Measurements from ENCODE around the gene DNAH17.

- TF ChIP-seq USF2 (IDR thresholded peaks at IDR 0.05; ENCODE audit: low read length) (no peak), POLR2A (IDR thresholded peaks at IDR 0.05; ENCODE audit: control extremely low read depth in 1 of 2, low read depth in 2 of 2, low read length in 2 of 2) (no peak), PHF8 (conservative IDR thresholded peaks at IDR 0.05; ENCODE audit: low read depth, low read length) (no peak), JUND (IDR thresholded peaks at IDR 0.05; ENCODE audit: low read length) (no peak), POLR2AphosphoS5 (IDR thresholded peaks at IDR 0.05; ENCODE audit: low read depth, low read length) (no peak), BRCA1 (IDR thresholded peaks at IDR 0.05; ENCODE audit: low read depth, low read length) (no peak), CEBPB (IDR thresholded peaks at IDR 0.05; ENCODE audit: low read depth, low read length) (no peak), JUN (IDR thresholded peaks at IDR 0.05; ENCODE audit: low read depth, low read length) (no peak)
- TF ChIP-seq, protein P1, sequence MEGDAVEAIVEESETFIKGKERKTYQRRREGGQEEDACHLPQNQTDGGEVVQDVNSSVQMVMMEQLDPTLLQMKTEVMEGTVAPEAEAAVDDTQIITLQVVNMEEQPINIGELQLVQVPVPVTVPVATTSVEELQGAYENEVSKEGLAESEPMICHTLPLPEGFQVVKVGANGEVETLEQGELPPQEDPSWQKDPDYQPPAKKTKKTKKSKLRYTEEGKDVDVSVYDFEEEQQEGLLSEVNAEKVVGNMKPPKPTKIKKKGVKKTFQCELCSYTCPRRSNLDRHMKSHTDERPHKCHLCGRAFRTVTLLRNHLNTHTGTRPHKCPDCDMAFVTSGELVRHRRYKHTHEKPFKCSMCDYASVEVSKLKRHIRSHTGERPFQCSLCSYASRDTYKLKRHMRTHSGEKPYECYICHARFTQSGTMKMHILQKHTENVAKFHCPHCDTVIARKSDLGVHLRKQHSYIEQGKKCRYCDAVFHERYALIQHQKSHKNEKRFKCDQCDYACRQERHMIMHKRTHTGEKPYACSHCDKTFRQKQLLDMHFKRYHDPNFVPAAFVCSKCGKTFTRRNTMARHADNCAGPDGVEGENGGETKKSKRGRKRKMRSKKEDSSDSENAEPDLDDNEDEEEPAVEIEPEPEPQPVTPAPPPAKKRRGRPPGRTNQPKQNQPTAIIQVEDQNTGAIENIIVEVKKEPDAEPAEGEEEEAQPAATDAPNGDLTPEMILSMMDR (IDR thresholded peaks at IDR 0.05; ENCODE audit: control extremely low read depth in 1 of 3, insufficient read depth in 1 of 3, low read depth in 1 of 3, low read length in 3 of 3), result no peak
Measured at GRCh38 chr17:78375401-78376151, 201.6 kb downstream of the DNAH17 start.
